Aortic smooth muscle cell (primary cell): ENCODE results near the gene MPC1L. TPM values are rescaled to one million over a fixed set of nuclear protein-coding genes. Genes with fewer than 3 reads are reported as not detected.

ENCODE experiments used
- total RNA-seq: library from RNA; depleted of rRNA; stranded (reverse); fragments of >200 nt; gene quantifications from 2 replicates; pipeline ENCODE4 v1.2.3, GENCODE V29; 2014

The MPC1L gene
- total RNA-seq: not detected in 2 replicates

GRCh38 chrX:40623139-40623536 is at the start of gene MPC1L:
Gene MPC1L, plus strand, starts transcription at chrX:40623428. Its CDS starts 138 bp downstream, at chrX:40623566.

GRCh38 chrX:40580537-40581335 is 42.5 kb upstream of the MPC1L start, which contains the start of gene ATP6AP2:
Gene ATP6AP2, plus strand, starts transcription at chrX:40580970. Its CDS starts 96 bp downstream, at chrX:40581066.

DNA sequence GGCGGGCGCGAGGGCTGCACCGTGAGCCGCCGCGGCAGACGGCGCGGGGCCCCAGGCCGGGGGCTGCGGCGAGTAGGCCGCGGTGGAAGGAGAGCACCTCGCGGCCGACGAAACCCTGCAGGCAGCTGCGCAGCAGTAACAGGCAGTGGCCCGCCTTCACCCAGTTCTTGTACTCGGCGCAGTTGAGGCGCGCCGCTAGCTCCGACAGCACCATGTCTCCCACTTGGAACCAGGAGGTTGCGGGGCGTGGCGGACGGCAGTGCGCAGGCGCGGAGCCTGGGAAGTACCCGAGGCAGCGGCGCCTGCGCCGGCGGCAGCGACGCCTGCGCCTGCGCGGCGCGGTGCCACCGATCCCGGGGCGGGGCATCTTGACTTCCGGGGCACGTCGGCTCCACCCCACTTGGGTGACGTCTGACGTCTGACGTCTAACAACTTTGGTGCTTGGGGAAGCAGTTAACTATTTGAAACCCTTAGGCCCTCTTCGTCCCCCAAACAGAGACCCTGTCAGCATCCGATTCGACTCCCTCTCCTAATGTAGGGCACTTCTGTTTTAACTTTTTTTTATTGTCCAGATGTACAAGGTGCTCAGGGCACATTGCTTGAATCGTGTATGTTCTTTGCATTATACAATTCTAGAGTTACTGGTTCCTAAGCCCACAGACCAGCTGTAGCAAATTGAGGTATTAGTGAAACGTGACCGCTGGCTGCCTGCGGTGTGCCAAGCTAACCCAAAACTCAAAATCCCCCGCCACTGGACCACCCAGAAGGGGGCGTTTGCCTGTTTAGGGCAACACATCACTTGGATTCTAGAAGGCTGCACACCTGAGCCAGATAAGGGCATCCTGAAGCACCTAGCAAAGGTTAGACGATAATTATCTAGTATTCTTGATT is 24.3 kb downstream of the MPC1L start, which contains the start of gene CXorf38:
TSS of gene CXorf38 (minus strand) at position 255 of the 891 bp plus-strand sequence. CDS start at position 214, 41 bp downstream.

Other genes starting within 250 kb of the MPC1L start
- gene ATP6AP2, start 42.5 kb upstream of the MPC1L start, total RNA-seq: 163 and 191 TPM in 2 replicates
- gene CXorf38, start 24.1 kb downstream of the MPC1L start, total RNA-seq: 7.4 and 7.8 TPM in 2 replicates
- 15.7 and 24.2 TPM in 2 replicates for gene MED14, start 112.1 kb downstream of the MPC1L start, total RNA-seq